Stimulated activated CD4-positive, alpha-beta T cell treated with anti-CD3 and anti-CD28 coated beads, Interleukin-4, amount 100 ng/mL, for 1 hour (primary cell): ENCODE data around the gene KIFC3.
A peak's percentile ranks its signal among the peaks of the same experiment; 100 is the strongest.
"Not testable (repeated sequence)": the region's sequence is repeated elsewhere in the genome, so short reads cannot be mapped to it uniquely, and the experiment has no call there.

Source experiments
- DNase-seq: peaks from one replicate; pipeline ENCODE4 v3.0.0-alpha.2; 2020

KIFC3 gene

DNA sequence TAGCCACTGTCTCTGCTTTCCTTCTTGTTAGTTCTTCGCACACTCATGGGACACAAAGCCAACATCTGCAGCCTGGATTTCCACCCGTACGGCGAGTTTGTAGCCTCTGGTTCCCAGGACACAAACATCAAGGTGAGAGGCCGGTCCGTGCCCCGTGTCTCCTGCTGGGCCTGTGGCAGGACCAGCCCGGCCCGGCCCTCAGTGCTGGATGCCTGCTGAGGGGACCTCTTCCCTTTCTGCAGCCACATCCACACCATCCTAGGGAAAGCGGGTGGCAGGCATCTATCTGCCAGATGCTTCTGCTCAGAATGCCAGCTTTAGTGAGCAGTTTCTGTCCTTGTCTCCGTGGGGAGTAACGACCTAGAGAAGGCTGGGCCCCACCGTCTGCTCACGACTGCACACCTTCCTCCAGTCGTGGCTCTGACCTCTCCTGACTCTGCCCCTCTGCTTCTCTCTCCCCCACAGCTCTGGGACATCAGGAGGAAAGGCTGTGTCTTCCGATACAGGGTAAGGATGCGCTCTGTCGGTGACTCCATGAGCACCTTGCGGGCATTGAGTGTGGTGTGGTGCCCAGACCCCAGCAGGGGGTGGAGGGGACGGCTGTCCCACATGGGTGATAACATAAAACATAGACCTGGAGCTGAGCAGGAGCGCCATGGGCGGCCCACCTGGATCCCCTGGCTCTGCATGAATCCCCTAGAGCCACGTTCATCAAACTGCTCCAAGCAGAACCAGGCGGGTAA lies 51.3 kb downstream of the KIFC3 start:
- DNase-seq: no peak

DNA sequence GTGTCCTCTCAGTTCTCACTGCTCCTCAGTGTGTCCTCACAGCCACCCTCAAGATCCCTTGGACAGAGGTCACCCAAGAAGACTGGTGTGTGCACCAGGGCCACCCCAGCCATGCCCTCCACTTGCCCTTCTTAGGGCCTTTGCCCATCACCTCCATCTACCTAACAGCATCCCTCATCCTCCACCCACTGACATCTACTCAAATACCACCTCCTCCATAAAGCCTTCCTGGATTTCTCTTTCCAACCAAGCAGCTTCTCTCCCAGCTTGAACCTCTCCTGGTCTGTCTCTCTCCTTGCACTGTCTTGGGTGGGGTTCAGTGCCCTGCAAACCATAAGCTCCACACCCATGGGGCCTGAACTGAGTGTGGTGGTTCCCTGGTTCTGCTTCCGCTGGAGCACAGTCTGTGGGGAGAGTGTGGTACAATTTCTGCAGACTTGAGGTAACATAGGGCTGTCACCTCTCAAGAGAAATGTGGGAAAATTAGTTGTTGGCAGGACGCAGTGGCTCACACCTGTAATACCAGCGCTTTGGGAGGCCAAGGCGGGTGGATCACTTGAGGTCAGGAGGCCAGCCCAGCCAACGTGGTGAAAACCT lies 52.3 kb downstream of the KIFC3 start:
- DNase-seq: no peak

DNA sequence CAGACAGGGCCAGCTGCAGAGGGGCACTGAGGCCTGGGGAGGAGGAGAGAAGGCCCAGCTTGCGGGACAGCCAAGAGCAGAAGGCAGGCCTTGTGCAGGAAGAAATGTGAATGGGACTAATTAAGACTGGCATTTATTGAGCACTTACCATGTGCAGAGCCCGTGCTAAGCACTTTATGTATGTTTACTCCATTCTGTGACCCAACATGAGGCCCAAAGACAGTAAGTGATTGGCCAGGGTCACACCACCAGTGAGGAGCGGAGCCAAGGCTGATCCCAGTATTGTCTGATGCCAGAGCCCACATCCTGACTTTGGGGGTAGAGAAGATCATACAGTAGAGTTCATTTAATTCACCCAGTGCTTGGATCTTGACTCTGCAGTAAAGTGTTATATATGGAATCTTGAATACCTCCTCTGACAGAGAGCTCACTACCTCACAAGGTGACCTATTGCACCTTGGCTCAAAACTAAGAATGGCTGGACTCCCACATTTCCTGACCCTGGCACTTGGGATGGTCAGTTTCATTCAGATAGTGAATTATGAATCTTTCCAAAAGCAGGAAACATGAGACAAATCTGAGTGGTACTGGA lies 53.1 kb downstream of the KIFC3 start:
- DNase-seq: no peak

DNA sequence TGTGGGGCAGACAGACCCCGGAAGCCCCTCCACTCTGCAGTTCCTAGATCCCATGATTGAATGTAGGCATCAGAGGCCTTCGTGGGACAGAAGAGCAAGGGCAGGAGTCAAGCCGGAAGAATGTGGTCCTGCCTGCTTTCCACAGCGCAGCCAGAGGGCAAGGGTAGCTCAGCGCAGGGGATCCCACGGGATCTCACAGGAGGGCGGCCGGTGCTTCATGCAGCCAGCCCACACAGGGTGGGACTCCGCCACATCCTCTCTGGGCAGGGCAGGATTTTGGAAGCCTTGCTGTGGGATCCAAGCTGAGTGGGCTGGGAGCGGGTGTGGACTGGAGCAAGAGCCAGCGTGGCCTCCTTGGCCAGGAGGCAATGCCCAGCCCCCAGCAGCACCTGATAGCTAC lies 53.7 kb downstream of the KIFC3 start:
- no peak for DNase-seq

DNA sequence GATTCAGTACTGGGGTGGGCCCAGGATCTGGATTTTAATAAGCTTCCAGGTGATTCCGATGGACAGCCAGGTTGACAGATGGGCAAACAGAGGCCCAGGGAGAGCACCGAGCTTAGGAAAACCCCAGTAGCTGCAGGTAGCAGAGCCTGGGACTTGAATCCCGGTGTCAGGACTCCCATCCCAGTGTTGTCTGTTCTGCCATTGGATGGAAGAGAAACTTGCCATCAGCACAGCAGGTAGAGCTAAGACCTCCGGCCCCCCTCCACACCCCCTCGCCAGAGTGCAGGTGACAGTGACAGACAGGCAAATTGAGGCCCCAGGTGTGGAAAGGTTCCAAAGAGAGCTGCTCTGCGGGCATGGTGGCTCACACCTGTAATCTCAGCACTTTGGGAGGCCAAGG lies 54.3 kb downstream of the KIFC3 start:
- no peak for DNase-seq

DNA sequence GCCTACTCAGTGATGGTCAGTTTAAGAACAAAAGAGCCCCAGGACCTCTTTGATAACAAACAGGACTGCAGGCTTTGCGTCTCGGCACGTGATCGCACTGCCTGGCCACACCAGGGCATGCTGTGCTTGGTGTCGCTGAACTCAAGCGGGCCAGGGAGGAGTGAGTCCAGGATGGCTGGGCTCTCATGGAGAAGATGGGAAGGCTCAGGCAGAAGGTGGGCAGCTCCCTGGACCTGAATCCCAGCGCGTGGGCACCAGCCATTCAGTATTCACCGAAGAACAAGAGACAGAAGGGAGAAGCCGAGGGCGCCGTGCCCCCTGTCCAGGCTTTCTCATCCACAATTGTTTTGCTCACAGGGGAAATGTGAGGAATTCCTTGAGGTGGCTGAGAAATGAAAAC lies 54.8 kb downstream of the KIFC3 start:
- no peak for DNase-seq

DNA sequence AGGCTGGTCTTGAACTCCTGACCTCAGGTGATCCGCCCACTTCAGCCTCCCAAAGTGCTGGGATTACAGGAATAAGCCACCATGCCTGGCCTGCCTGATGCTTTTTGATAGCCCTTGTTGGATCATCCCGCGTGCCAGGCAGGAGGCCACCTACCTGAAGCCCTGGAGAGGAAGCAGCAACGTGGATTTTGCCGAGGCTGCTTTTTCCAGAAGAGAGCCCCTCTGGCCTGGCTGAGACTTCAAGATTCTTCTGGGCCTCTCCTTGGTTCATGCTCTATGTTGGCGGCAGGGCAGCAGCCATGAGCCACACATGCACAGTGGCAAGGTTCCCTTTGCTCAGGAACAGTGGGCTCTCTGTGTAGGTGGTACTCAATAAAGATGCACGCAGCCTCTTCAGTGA lies 55.2 kb downstream of the KIFC3 start:
- DNase-seq: no peak

DNA sequence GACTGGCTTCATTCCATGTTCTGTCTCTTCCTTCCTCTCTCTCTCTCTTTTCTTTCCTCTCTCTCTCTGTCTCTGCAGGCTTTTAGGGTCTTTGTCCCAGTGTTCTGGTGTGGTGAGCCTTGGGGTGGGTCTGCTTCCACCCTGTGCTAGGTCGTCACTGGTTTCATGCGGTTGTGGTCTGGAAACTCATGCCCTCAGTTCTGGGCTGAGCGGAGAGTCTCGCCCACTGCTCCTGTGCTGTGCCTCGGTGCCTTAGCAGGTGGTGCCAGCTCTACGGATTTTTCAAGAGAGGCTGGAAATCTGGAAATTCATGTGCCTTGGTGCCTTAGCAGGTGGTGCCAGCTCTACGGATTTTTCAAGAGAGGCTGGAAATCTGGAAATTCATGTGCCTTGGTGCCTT lies 56.0 kb downstream of the KIFC3 start:
- DNase-seq: not testable (repeated sequence)

DNA sequence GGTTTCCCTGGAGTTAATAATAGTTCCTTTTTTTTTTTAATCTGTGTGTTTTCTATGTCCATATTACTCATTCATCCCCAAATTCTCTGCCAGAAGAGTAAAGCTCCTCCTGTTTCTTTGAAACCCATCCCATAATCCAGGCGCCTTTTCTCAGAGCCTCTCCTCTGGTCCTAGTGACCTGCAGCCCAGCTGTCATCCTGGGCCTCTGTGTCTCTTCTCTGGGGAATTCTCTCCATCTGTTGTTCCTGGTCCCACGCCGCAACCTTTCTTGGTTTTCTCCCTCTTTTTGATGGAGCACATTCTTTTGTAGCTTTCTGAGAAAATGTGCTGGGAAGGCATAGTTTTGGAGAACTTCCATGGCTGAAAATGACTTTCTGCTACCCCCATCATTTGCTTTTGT lies 56.5 kb downstream of the KIFC3 start:
- no peak for DNase-seq

DNA sequence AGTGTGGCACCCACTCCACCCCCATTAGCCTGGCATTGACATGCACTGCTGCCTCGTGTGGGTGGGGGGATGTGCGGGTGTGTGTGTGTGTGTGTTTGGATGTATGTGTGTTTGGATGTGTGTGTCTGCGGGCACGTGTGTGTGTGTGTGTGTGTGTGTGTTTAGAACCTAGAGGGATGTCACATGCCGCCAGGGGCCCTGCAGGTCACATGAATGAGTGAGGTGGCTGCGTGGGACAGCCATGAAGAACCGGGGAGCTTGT lies 57.7 kb downstream of the KIFC3 start:
- DNase-seq: no peak

DNA sequence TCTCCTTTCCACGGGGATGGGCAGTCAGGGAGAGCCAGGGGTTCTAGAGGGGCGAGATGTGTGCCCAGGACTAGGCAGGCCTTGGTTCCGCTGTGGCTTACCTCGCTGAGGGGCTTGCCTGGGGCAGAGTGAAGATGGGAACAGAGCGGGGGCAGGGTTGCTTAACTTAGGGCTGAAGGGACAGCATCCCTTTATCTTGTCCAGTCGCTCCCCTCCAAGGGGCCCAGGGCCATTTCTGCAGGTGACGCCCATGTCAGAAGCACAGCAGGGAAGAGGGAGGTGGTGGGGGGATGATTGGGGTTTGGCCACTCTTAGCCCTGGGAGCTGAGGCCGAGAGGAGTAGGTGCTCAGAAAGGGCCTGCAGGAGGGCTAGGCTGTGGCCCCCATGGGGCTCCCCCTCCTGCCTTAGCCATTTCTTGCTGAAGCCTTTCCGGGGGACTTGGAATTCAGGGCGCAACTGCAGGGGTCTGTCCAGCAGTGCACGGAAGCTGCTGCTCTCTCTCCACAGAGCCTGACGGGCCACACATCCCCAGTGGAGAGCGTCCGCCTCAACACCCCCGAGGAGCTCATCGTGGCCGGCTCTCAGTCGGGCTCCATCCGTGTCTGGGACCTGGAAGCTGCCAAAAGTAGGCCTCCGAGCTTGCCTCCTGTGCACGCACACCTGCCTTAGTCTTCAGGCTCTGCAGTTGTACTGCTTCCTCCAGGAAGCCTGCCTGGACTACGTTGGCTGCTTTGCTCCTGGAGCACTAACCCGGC lies 58.2 kb downstream of the KIFC3 start:
- DNase-seq: no peak

DNA sequence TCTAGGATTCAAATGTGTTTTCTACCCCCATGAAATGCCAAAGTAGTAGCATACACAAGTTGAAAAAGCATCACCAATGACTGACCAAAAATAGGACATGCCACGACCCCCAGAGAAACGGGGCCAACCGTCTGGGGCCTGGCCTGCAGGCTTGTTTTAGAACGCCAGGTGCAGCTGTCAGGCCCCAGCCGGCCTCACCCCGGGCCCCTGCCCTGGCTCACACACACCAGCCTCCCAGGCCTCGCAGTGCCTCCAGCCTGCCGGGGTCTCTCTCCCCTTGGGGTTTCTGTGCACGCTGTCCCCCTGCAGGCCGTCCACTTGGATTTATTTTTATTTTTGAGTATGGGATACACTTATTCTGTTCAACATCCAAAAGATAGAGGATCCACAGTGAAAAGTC lies 58.8 kb downstream of the KIFC3 start:
- no peak for DNase-seq

DNA sequence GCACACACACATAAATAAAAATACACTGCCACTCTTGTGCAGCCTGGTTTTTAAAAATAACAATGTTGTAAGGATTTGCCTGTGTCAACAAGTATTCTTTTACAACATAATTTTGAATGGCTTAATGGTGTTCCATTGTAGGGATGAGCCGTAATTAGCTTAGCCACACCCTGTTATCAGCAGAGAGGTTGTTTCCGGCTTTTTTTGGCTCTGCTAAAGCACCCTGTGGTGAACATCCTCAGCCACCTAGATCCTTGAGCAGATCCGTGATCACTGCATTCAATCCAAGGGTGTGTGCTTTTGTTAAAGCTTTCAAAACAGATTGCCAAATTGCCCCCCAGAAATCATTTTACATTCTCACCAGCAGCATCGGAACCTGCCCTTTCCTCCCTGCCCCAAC lies 59.7 kb downstream of the KIFC3 start:
- DNase-seq: no peak

DNA sequence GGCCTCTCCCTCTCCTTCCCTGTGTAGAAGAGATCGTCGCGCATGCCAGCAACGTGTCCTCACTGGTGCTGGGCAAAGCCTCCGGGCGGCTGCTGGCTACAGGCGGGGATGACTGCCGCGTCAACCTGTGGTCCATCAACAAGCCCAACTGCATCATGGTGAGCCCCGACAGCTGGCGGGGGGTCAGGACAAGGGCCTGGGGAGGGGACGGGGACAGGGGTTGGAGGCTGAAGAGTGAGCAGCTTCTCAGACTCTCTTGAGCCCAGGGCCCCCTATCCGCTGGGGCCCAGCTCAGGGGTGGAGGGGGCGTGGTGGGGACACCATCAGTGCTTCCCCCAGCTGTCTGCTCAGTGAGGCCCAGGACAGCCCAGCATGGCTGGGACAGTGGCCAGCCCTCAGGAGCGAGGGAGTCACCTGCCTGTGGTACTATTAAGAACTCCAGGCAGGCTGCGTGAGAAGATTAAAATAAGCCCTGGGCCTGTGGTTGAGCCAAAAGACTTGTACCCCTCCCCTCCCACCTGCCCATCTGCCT lies 60.6 kb downstream of the KIFC3 start:
- DNase-seq: no peak

DNA sequence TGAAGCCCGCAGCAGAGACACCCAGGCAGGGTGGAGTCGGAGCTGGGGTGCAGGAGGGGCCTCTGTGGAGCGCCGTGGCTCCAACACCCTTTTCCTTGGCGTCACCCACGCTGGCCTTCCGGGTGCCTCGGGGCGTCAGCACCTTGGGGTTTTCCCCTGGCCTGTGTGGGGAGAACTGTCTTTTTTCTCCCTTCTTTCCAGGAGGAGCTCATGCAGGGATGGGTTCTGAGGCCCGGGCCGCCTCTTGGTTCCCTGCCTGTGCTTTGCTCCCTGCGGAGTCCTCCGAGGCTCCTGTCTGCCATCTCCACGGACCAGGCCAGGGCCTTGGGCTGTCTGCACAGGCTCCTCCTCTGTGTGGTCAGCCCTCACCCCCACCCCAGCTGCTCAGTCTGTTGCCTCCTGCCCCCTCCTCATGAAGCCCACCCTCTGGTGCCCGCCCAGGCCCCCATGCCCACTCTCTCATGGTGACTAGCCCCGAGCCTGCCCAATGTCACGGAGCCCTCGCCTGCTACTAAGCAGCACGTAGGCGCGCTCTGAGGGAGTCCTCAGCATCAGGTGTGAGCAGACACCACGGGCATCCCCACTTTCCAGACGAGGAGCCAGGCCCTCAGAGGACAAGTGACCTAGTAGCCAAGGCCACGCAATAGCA lies 61.7 kb downstream of the KIFC3 start:
- DNase-seq: no peak

DNA sequence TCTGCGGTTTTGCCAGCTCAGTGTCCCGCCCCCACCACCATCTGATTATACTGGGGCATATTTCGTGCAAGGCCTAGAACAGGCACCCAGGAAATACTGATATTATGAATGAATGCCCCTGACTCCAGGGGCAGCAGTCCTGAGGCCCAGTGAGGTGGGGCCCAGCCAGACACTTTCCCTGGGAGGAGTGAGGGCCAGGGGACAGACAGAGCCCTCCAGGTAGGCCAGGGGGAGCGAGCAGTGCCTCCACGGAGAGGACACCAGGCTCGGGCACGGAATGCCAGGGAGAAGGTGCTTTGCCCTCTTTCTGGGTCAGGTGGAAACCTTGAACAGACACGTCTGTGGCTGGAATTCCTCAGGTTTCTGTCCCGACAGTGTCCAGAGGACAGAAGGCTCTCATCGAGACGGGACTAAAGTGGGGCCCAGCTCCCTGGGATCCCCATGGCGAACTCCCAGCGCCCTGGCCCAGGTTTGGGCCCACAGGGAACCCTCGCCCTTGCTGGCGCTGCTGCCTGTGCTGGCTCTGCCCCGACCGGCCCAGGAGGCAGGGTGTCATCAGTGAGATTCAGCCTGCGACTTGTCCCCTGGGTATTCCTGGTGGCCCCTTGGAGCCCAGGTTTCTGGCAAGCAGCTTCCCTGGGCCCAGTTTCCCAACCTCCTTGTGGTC lies 62.4 kb downstream of the KIFC3 start:
- DNase-seq: no peak

DNA sequence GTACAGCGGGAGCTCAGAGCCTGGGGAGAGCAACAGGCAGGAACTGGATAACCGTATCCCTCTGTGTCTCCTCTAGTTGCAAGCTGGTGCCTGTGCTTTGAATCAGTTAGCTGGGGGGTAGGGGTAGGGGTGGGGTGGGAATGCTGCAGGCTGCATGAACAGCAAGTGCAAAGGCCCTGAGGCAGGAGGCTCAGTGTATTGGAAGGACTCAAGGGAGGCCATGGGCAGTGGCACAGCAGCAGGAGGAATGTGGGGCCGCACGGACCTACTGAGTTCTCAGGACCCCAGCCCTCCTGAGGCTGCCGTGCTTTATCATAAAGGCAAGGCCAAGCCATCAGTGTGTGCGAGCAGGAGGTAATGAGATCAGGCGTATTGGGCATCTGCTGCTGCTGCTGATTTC lies 63.4 kb downstream of the KIFC3 start:
- DNase-seq: no peak

DNA sequence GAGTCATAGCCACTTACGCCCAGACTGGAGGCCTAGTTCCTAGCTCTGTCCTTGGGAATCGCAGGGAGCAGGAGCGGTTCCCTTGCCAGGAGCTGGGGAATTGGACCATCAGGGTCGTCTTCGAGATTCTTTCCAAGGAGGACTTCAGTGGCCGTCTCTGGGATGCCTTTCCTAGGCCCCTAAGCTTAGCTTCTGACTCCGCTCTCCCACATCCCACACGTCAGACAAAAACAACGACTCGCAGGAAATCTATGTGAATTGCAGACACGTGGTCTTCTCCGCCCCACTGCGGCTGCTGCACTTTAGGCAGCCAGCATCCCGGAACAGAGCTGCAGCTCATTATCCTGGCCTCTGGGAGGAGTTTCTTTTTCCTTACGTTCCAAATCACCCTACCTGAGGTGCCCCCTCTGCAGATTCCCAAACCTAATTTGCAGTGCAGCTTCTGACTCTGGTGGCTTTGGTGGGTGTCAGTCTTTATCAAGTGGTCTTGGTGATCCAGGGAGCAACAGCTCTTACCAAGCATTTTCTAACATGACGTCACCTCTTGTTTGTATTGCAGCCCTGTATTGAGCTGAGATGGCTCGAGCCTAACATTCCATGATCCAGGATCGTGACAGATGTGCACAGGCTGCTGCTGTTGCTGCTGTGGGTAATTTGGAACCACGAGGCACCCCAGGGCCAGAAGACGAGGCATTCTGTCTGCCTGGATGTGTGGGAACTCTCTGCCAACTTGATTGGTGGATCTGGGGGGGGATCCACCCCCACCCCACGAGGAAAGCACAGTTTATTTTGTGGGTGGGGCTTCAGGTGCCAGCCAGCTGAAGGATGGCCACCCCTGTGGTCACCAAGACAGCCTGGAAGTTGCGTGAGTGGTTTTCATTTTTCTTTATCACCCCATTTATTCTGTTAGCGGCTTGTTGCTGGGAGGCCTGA lies 65.6 kb downstream of the KIFC3 start:
- DNase-seq: peak; percentile 41

DNA sequence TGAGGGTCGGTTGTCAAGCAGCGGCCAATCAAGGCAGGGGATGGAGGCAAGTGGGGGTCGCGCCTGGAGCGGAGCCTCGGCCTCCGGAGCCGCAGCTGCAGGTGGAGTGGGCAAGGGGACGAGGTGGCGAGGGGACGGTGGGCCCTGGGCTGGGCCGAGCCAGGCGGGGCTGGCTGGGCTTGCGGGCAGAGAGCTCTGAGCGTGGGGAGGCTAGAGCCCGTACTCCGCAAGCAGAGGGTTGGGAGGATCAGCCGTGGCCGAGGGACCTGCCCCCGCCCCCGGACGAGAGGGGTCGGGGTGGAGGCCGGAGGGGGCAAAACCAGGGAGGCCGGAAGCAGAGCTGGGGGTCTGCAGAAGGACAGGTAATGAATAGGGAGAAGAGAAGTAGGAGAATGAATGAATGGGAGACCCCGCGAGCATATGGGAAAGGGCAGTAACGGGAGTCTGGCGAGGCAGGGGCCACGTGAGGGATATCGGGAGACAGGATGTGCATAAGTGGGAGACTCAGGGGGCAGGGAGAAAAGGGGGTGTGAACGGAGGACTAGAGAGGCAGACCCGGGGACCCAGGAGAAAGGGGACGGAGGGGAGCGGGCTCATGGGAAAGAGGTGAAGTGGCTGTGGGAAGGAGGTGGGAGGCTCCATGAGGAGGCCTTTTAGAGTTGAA lies 66.4 kb downstream of the KIFC3 start, which contains the start of gene KATNB1:
TSS of gene KATNB1 (plus strand) at position 16 of the 664 bp plus-strand sequence. CDS start 1,474 bp downstream, outside the sequence.
- no peak for DNase-seq

DNA sequence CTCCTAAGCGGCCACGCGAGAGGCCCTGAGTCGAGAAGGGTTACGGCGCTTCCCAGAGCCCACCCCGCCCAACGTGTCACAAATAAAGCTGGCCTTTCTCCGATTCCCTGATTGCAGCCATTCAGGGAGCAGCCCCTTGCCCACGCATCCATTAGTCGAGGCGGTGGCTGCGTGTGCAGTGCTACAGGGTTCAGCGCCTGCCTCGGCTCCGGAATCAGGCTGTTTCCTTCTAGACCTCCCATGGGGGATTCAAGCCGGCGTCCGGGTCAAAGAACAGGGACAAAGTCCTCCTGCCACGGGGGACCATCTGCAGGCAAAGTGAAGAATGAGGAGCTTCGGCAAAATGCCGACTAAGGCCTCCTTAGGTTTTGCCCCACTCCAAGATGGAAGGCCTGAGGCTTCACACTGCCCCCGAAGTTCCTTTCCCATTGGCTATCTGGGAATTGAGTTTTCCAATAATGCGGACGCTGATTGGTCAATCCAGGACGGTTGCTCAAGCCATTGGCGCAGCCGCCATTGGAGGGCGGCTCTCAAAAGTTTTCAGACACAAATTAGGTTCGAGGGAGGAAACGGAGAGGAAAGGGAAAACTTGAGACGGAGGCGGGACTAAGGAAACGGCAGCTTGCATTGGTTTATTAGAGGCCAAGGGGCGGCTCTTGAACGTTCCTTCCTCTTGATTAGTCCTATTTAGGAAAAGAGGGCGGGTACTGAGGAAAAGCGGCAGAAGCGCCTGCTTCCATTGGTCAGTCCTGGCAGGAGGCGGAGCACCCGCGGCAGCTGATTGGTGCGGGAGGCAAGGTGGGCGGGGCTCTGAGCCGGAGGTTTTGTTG lies 67.2 kb downstream of the KIFC3 start:
- DNase-seq: peak; percentile 98
